ENCODE measurements around the gene HENMT1.
"Not testable (repeated sequence)": the region's sequence is repeated elsewhere in the genome, so short reads cannot be mapped to it uniquely, and the experiment has no call there.

Gene HENMT1

DNA sequence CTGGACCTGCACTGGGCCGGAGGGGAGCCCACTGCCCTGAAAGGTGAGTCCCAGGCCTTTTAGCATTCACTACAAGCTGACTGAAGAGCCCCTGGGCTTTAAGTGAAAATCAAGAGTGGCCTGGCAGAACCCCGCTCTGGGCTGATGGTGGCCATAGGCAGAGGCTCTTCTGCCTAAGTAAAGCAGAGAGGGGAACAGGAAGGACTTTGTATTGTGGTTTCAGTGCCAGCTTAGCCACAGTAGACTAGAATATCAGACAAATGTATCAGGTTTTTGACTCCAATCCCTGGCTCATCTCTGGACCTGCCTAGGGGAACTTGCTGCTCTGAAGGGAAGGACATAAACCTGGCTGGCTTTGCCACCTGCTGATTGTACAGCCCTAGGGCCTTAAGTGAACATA is 10.2 kb upstream of the HENMT1 start:
- no peak for DNase-seq (ENCODE audit: low read depth, low spot score)

DNA sequence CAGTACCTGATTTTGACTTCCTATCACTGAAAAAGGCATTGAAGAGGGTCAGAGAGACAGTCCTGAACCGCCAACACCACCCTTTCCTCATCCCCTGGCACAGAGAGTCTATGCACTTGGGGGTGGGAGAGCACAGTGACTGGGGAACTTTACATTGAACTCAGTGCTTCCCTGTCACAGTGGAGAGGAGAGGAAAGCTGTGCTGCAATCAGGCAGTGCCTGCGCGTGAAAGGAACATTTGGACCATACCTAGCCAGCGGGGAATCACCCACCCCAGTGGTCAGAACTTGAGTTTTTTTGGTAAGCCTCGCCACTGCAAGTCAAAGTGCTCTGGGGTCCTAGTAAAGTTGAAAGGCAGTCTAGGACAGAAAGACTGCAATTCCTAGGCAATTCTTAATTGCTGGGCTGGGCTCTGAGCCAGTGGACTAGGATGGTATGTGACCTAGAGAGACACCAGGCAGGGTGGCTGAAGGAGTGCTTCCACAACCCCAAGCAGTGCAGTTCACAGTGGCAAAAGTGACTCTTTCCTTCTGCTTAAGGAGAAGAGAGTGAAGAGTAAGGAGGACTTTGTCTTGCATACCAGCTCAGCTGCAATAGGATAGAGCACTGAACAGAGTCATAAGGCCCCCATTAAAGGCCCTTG is 9.4 kb upstream of the HENMT1 start:
- DNase-seq (ENCODE audit: low read depth, low spot score), result no peak

DNA sequence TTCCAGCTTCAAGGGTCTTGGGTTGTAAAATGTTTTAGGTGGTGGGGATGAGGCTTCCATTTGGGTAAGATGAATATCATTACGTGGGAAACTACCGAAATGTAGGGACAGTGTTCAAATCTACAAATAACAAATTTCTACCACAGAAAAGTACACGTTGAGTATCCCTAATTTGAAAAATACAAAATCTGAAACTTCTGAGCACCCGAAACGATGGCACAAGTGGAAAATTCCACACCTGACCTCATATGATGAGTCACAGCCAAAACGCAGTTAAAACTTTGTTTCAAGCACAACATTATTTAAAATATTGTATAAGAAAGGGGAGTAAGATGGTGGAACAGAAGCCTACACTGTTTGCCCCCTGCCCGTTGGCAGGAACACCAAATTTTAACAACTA is 8.8 kb upstream of the HENMT1 start:
- DNase-seq (ENCODE audit: low read depth, low spot score), result no peak

DNA sequence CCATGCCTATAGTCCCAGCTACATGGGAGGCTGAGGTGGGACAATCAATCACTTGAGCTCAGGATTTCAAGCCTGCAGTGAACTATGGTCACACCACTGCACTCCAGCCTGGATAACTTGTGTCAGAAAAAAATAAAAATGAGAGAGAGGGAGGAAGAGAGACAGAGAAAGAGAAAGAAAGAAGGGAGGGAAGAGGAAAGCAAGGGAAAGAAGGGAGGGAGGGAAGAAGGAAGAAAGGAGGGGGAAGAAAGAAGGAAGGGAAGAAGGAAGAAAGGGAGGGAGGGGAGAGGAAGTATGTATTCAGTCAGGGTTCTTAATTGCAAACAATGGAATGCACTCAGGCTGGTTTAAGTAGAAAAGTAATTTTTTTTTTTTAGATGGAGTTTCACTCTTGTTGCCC is 7.9 kb upstream of the HENMT1 start:
- DNase-seq (ENCODE audit: low read depth, low spot score), result no peak

DNA sequence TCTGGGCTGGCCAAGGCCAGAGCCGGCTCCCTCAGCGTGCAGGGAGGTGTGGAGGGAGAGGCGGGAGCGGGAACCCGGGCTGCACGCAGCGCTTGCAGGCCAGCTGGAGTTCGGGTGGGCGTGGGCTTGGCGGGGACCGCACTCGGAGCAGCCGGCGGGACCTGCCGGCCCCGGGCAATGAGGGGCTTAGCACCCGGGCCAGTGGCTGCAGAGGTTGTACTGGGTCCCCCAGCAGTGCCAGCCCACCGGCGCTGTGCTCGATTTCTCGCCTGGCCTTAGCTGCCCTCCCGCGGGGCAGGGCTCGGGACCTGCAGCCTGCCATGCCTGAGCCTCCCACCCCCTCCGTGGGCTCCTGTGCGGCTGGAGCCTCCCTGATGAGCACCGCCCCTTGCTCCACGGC is 6.5 kb upstream of the HENMT1 start:
- not testable (repeated sequence) for DNase-seq (ENCODE audit: low read depth, low spot score)

DNA sequence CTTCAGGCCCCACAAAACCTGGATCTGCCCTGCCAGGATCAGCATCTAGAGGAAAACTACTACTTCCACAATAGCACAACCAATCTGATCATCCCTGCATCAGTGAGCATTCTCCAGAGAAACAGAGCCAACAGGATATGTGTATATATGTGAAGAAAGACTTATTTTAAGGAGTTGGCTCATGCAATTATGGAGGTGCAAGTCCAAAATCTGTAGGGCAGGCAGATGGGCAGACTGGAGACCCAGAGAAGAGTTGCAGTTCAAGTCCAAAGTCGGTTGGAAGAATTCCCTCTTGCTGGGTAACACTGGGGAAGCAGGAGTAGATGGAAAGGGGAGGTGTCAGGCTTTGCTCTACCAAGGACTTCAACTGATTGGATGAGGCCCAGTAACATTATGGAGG is 4.9 kb upstream of the HENMT1 start:
- DNase-seq (ENCODE audit: low read depth, low spot score), result no peak

DNA sequence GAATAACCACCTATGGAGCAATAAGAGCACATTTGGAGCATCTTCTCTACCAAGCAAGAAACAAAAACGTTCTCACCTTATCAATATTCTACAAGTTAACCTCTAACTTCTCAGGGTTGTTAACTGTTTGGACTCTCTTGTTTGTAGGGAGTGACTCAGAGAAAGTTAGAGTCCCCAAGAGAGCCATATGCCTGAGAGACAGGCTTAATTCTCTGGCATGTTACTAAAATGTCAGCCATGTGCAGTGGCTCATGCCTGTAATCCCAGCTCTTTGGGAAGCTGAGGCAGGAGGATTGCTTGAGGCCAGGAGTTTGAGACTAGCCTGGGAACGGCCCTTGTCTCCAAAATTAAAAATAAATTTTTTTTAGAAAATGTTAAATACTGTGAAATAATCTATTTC is 4.2 kb upstream of the HENMT1 start:
- DNase-seq (ENCODE audit: low read depth, low spot score), result no peak

DNA sequence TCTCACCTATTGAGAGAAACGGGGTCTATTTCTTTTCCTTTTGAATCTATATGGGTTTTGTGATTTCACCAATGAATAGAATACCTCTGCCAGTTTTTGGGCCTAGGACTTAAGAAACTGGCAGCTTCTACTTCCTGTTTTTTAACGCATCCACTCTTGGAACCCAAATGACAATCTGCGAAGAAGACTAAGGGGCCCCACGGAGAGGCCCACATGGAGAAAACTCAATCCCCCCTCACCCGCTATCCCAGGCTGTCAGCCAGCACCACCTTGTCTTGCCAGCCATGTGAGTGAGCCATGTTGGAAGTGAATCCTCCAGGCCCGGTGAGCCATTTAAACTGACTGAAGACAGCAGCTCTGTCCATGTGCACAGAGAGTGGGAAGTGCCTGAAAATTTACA is 3.6 kb upstream of the HENMT1 start:
- no peak for DNase-seq (ENCODE audit: low read depth, low spot score)

DNA sequence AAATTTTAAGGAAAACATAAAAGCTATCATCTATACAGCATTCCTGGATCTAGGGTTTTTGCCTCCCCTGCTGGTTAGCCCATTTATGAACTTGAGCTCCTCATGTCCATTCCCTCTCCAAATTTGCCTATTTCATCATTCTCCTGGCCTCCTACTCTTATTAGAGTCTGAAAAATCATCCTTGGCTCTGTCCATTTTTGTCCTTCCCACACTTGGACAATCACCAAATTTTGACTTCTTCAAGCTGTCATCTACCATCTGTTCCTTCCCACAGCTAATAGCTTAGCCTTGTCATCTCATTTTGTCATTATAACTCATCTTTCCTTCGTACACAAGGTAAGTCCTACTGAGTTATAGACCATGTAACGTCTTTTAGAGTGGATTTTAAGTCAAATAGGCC is 2.2 kb upstream of the HENMT1 start:
- DNase-seq (ENCODE audit: low read depth, low spot score), result no peak

DNA sequence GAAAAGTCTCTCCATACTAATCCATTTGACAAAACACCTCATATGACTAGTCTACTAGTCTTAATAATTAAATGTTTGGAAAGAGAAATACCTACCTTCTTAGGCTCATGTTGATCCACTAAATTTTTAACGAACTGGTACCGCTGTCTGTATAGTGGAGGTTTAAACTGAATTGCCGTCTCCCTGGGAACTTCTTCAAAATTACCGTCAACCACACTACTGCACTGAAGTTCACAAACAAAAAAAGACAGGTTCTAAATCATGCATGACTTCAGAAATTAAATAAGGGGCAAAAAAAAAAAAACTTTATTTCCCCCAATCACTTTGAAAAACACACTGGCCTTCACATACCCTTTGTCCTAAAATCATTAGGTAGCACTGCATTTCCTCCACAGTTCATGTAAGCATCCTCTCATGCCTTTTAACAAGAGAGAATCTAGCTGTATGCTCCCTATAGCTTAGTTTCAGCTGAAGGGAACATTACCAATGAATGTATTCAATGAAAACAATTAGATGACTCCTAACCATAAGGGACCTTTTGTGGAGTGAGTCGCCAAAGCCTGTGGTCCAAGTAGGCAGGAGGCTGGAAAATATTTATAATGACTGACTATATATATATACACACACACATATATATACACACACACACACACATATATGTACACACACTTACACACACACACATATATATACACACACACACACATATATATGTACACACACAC is 3.4 kb downstream of the HENMT1 start:
- no peak for DNase-seq (ENCODE audit: low read depth, low spot score)

DNA sequence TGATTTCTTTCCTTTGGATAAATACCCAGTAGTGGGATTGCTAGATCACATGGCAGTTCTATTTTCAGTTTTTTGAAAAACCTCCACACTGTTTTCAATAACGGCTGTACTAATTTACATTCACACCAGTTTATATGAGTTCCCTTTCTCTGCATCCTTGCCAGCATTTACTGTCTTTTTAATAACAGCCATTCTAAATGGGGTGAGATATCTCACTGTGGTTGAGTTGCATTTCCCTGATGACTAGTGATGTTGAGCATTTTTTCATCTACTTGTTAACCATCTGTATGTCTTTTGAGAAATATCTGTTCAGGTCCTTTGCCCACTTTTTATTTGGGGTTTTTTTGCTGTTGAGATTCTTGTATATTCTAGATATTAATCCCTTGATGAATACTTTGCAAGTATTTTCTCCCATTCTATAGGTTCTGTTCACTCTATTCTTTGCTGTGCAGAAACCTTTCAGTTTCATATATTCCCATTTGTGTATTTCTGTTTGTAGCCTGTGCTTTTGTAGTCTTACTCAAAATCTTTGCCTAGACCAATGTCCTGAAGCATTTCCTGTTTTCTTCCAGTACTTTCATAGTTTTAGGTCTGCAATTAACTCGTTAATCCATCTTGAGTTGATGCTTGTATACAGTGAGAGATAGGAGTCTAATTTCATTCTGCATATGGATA is 7.3 kb downstream of the HENMT1 start:
- DNase-seq (ENCODE audit: low read depth, low spot score), result no peak

DNA sequence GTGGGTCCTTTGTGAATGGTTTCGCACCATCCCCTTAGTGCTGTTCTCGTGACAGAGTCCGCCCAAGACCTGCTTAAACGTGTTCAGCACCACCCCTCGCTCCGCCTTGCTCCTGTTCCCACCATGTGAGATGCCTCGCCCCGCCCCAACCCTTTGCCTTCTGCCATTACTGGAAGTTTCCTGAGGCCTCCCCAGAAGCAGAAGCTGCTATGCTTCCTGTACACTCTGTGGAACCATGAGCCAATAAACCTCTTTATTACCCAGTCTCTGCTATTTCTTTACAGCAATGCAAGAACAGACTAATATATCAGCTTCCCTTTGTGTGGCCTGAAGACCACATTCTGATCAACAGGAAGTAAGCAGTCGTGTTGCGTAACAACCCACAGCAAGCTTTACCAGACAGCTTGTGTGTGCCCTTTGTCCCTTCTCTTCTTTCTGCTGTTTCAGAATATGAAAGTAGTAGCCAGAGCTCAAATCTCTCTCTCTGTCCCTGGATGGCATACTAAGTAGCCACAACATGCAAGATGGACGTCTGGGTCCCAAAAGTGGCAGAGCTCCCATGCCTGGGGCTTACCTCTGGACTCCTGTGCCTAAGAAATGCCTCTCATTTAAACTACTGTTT is 14.1 kb downstream of the HENMT1 start:
- peak; percentile 22 for DNase-seq (ENCODE audit: low read depth, low spot score)

DNA sequence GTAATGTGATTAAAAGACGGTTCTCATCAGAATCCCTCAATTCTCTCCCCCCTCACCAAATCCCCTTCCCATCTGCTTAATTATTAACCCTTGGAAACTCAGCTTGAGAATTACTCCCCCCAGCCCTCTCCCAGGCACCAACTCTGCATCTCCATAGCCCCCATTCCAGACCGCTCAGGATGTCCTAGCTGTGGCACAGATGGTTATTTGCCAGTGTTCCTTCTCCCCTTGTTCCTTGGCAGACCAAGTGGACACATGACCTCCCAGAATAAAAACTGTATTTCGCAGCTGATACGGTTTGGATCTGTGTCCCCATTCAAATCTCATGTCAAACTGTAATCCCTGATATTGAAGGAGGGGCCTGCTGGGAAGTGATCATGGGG is 14.6 kb downstream of the HENMT1 start:
- DNase-seq (ENCODE audit: low read depth, low spot score), result no peak

DNA sequence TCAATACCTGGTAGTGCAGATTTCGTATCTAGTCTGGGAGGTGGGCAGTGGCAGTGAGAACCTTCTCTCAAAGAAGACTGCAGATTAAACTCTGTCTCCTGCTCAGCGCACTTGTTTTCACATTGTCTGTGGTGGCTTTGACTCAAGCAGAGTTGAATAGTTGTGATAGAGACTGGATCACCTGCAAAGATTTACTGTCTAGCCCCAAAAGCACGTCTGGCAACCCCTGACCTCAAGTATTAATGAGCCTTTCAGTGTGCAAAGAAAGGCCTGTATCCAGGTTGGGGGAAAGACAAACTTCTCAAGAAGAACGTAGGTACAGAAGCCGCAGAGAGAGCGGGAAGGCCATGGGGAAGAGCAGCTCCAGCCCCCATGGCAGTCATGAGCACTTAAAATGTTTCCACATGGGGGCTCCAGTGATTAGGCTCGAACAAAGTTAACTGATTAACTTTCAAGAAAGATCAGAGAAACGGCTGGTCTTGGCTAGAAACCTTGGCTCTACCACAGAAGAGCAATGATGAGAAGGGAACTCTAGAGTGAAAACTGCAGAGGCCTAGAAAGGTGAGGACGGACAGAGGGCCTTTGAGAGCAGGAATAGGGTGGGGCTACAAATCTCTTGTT is 15.2 kb downstream of the HENMT1 start:
- no peak for DNase-seq (ENCODE audit: low read depth, low spot score)

DNA sequence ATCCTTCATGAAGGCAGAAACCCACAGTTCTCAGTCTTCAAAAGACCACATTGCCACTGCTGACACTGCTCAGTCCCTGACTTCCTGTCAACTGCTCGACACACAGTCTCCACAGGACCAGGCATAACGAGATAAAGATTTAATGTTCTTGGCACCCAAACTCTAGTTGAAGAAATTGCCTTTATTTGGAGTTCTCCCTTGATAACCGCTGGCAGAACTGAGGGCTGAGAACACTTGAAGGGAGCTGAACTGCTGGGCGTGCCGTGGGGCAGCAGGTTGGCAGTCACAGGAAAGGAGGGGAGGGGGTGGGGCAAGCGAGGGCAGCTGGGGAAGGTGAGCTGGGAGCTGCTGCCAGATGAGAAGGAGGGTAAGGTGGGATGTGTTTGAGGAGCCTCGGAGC is 15.9 kb downstream of the HENMT1 start:
- no peak for DNase-seq (ENCODE audit: low read depth, low spot score)

DNA sequence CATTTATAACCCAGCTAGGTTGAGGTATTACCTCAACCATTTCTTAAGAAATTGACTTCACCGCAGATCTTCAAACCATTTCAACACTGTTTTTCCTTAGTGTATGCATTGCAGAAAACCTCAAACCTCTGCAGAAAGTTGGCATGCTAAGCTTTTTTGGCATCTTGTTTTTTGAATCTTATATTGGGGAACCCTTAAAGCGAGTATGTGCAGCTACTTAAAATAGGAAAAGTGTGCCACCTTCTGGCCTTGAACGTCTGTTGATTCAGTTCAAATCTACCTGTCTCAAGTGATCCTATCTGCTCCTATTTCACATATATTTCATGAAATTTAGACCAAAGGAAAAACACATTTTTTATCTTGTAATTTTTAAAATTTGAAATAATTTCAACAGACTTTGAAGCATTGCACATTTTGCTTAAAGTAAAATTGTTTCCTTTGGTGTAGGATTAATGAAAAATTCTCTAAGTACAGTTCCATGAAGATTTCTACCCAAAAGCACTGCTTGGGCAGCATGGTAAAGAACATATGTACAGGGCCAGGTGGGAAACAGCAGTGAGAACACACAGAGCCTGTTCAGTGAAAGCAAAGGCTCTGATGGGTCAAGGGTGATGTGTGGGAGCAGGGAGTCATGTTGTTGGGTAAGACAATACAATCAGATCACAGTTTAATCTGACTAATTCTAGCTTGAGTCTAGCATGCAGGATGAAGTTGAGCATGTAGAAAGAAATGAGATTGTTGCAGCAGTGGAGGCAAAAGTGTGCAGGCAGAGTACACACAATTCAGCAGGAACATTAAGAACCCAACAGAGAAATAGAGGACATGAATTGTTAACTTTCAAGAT is 17.2 kb downstream of the HENMT1 start:
- no peak for DNase-seq (ENCODE audit: low read depth, low spot score)

DNA sequence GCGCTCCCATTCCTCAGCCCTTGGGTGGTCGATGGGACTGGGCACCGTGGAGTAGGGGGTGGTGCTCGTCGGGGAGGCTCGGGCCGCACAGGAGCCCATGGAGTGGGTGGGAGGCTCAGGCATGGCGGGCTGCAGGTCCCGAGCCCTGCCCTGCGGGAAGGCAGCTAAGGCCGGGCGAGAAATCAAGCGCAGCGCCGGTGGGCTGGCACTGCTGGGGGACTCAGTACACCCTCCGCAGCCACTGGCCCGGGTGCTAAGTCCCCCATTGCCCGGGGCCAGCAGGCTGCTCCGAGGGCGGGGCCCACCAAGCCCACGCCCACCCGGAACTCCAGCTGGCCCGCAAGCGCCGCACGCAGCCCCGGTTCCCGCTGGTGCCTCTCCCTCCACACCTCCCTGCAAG is 20.0 kb downstream of the HENMT1 start:
- not testable (repeated sequence) for DNase-seq (ENCODE audit: low read depth, low spot score)

DNA sequence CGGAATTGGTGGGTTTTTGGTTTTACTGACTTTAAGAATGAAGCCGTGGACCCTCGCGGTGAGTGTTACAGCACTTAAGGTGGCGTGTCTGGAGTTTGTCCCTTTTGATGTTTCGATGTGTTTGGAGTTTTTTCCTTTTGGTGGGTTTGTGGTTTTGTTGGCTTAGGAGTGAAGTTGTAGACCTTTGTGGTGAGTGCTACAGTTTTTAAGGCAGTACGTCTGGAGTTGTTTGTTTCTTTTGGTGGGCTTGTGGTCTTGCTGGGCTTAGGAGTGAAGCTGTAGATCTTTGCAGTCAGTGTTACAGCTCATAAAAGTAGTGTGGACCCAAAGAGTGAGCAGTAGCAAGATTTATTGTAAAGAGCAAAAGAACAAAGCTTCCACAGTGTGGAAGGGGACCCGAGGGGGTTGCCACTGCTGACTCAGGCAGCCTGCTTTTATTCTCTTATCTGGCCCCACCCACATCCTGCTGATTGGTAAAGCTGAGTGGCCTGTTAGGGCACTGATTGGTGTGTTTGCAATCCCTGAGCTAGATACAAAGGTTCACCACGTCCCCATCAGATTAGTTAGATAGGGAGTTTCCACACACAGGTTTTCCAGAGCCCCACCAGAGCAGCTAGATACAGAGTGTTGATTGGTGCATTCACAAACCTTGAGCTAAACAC is 20.9 kb downstream of the HENMT1 start:
- no peak for DNase-seq (ENCODE audit: low read depth, low spot score)

DNA sequence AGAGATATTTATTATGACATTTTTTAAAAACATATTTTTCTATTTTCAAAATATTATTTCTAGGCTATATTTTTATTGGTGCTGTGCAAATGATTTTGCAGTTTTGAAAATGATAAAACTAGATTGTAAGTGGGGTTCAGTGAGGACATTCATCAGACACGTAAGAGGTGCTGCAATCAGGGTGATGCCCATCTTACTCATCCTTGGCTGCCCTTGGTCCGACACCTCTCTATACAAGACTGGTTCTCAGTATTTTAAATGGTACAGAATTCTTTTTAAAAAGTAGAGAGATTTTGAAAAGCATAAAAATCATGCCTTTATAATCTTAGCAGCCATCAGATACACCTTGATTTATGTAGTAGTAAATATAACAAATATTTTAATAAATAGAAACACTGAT is 24.0 kb downstream of the HENMT1 start:
- no peak for DNase-seq (ENCODE audit: low read depth, low spot score)

DNA sequence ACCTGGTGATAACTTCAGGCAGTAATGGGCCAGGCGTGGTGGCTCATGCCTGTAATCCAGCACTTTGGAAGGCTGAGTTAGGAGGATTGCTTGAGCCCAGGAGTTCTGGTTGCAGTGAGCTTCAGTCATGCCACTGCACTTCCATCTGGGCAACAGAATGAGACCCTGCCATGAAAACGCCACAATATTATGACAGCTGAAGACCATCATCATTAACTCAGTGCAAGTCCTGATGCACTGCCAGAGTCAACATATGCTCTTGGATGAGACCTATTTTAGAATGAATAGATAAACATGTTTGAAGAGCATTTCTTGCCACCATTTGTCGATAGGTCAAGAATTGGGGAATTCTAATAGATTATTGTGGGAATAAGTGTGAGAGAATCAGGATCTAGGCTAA is 26.4 kb downstream of the HENMT1 start:
- no peak for DNase-seq (ENCODE audit: low read depth, low spot score)

DNA sequence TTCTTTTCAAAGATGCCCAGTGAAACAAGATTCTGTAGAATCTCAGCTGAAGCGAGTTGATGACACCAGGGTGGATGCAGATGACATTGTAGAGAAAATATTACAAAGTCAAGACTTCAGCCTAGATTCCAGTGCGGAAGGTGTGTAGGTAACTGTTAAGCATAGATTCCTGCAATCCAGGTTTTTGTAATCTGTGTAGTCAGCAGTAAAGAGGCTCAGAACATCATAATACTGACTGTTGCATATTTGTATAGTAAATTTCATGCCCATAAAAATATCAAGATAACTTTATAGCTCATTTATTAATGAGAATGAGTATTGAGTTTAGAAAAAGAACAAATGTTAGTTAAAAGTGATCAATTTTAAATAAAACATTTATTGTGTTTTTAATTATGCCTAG is 32.2 kb downstream of the HENMT1 start:
- DNase-seq (ENCODE audit: low read depth, low spot score), result no peak

Data from ELF-1 (cell line).